ENCODE results near the gene C5orf46. TPM values are rescaled to one million over a fixed set of nuclear protein-coding genes. Genes with fewer than 3 reads are reported as not detected.

C5orf46 gene
- total RNA-seq, 3 donors from 2014 or later (not counting 1 experiment from before 2014, with no cell fraction given), result not detected

- no peaks in the 10 kb centered on the region for H3K27me3 Mint-ChIP-seq (ENCODE audit: low read depth in 2 of 2)
- WGBS (ENCODE audit: insufficient coverage), result 94% methylated on average over 4 of the region's 4 CpGs
- H3K9me3 ChIP-seq (ENCODE audit: control insufficient read depth, insufficient read depth, low read length), result no peaks in the 10 kb centered on the region
- H3K9me3 Mint-ChIP-seq, result no peaks in the 10 kb centered on the region
- H3K36me3 ChIP-seq (ENCODE audit: control insufficient read depth, insufficient read depth, low read length), result no peaks in the 10 kb centered on the region
- H3K27ac ChIP-seq (ENCODE audit: low read length), result no peak overlapping the region
- TF ChIP-seq CTCF (IDR thresholded peaks at IDR 0.05), result no peak
- intact Hi-C loops (cut with micrococcal nuclease), result no loop called here
- H3K36me3 Mint-ChIP-seq, result no peaks in the 10 kb centered on the region
- H3K4me1 Mint-ChIP-seq, result no peaks in the 10 kb centered on the region
- no peak overlapping the region for H3K27ac Mint-ChIP-seq
- H3K27me3 ChIP-seq (ENCODE audit: control insufficient read depth, insufficient read depth, low read length), result no peaks in the 10 kb centered on the region
- no peak overlapping the region for H3K4me3 ChIP-seq (ENCODE audit: low read length)
- ATAC-seq (no peak), DNase-seq (no peak)
- no peak overlapping the region for H3K4me3 Mint-ChIP-seq
- no peaks in the 10 kb centered on the region for H3K4me1 ChIP-seq (ENCODE audit: control insufficient read depth, insufficient read depth, low read length)
These were observed 33.2 kb upstream of the C5orf46 start for GRCh38 chr5:147939431-147940114.

GRCh38 chr5:147935032-147935431 lies 28.7 kb upstream of the C5orf46 start:
- H3K9me3 Mint-ChIP-seq, result no peaks in the 10 kb centered on the region
- intact Hi-C loops (cut with micrococcal nuclease), result no loop called here
- H3K4me1 ChIP-seq (ENCODE audit: control insufficient read depth, insufficient read depth, low read length), result no peaks in the 10 kb centered on the region
- no peak overlapping the region for H3K27ac ChIP-seq (ENCODE audit: low read length)
- DNase-seq (no peak), ATAC-seq (no peak)
- no peaks in the 10 kb centered on the region for H3K36me3 Mint-ChIP-seq
- no peaks in the 10 kb centered on the region for H3K27me3 ChIP-seq (ENCODE audit: control insufficient read depth, insufficient read depth, low read length)
- no peaks in the 10 kb centered on the region for H3K4me1 Mint-ChIP-seq
- no peak for TF ChIP-seq CTCF (IDR thresholded peaks at IDR 0.05)
- H3K4me3 Mint-ChIP-seq, result no peak overlapping the region
- H3K36me3 ChIP-seq (ENCODE audit: control insufficient read depth, insufficient read depth, low read length), result no peaks in the 10 kb centered on the region
- no peak overlapping the region for H3K27ac Mint-ChIP-seq
- WGBS (ENCODE audit: insufficient coverage), result 2% methylated on average over 3 of the region's 3 CpGs
- H3K9me3 ChIP-seq (ENCODE audit: control insufficient read depth, insufficient read depth, low read length), result no peaks in the 10 kb centered on the region
- peaks cover 0 to 4% of the 10 kb centered on the region in 2 donors for H3K27me3 Mint-ChIP-seq (ENCODE audit: low read depth in 2 of 2)
- no peak overlapping the region for H3K4me3 ChIP-seq (ENCODE audit: low read length)

GRCh38 chr5:147930769-147931168 lies 24.4 kb upstream of the C5orf46 start:
- Histone ChIP-seq H3K9me3 (ENCODE audit: control insufficient read depth, insufficient read depth, low read length) (no peaks in the 10 kb centered on the region), H3K36me3 (ENCODE audit: control insufficient read depth, insufficient read depth, low read length) (no peaks in the 10 kb centered on the region), H3K4me3 (ENCODE audit: low read length) (no peak overlapping the region), H3K27me3 (ENCODE audit: control insufficient read depth, insufficient read depth, low read length) (no peaks in the 10 kb centered on the region), H3K4me1 (ENCODE audit: control insufficient read depth, insufficient read depth, low read length) (no peaks in the 10 kb centered on the region), H3K27ac (ENCODE audit: low read length) (no peak overlapping the region)
- ATAC-seq (no peak), DNase-seq (no peak)
- H3K4me3 Mint-ChIP-seq, result no peak overlapping the region
- WGBS (ENCODE audit: insufficient coverage), result 52% methylated on average over 2 of the region's 2 CpGs
- H3K4me1 Mint-ChIP-seq, result no peaks in the 10 kb centered on the region
- H3K27me3 Mint-ChIP-seq (ENCODE audit: low read depth in 2 of 2), result peaks cover 4 to 10% of the 10 kb centered on the region in 2 donors
- H3K36me3 Mint-ChIP-seq, result no peaks in the 10 kb centered on the region
- no peak for TF ChIP-seq CTCF (IDR thresholded peaks at IDR 0.05)
- H3K9me3 Mint-ChIP-seq, result no peaks in the 10 kb centered on the region
- intact Hi-C loops (cut with micrococcal nuclease), result no loop called here
- H3K27ac Mint-ChIP-seq, result no peak overlapping the region

DNA sequence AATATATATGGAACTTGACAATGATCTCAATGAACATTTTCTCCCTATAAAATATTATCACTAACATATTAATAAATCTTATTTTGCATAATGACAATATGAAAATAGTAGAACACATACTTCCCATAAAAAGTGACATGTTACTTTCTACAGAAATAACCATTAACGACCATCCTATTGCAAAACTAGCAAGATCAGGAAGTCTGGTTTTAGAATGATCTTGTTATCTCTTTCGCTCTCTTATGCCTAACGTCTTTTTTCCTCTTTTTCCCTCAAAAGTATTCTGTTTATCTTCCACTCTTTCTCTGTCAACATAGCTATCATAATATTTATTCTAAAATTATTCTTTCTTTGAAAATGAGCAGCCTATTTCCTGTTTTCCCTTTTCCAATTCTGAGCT lies 21.6 kb upstream of the C5orf46 start:
- no peak for TF ChIP-seq CTCF (IDR thresholded peaks at IDR 0.05)
- H3K4me3 ChIP-seq (ENCODE audit: low read length), result no peak overlapping the region
- Mint-ChIP-seq H3K9me3 (no peaks in the 10 kb centered on the region), H3K4me3 (no peak overlapping the region), H3K27ac (no peak overlapping the region), H3K36me3 (no peaks in the 10 kb centered on the region), H3K4me1 (no peaks in the 10 kb centered on the region), H3K27me3 (ENCODE audit: low read depth in 2 of 2) (peaks cover 0 to 10% of the 10 kb centered on the region in 2 donors)
- WGBS (ENCODE audit: insufficient coverage), result 14% methylated on average over 3 of the region's 3 CpGs
- no peak overlapping the region for H3K27ac ChIP-seq (ENCODE audit: low read length)
- DNase-seq (no peak), ATAC-seq (no peak)
- no peaks in the 10 kb centered on the region for H3K9me3 ChIP-seq (ENCODE audit: control insufficient read depth, insufficient read depth, low read length)
- H3K36me3 ChIP-seq (ENCODE audit: control insufficient read depth, insufficient read depth, low read length), result no peaks in the 10 kb centered on the region
- no peaks in the 10 kb centered on the region for H3K27me3 ChIP-seq (ENCODE audit: control insufficient read depth, insufficient read depth, low read length)
- intact Hi-C loops (cut with micrococcal nuclease), result no loop called here
- H3K4me1 ChIP-seq (ENCODE audit: control insufficient read depth, insufficient read depth, low read length), result no peaks in the 10 kb centered on the region

Measured in natural killer cell (primary cell).